ENCODE results near the gene THRB. TPM values are rescaled to one million over a fixed set of nuclear protein-coding genes. Genes with fewer than 3 reads are reported as not detected.
"Not testable (repeated sequence)": the region's sequence is repeated elsewhere in the genome, so short reads cannot be mapped to it uniquely, and the experiment has no call there.

The THRB gene
- total RNA-seq, 4 donors from 2014 or later: 19.8 to 25.8 (median 23.4) TPM

DNA sequence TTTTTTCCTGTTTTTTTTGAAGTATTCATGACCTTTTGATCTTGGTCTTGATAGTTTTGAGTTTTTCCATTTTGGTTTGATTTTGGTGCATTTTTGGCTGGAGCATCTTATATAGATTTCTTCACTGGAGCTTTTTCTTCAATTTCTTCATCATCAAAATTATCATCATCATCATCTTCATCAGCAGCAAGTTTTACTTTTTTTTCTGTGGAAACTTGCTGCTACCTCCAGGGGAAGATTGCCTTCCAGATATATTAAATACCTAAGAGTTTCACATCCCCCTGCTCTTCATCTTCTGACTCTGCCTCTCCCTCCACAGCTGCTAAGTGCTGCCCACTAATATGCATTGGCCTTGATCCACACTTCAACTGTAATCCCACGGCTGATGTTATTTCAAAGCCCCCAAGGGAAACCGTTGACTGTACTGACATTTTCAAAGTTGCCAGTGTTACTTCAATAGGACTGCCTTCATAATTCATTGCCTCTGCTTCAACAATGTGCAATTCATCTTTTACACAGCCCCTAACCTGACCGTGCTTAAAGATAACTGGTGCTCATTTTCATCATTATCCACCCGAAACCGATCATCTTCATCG, 397.9 kb downstream of the THRB start:
- H3K4me3 ChIP-seq (ENCODE audit: low read depth, poor library complexity, severe bottlenecking): no peak overlapping the region
- TF ChIP-seq CTCF (IDR thresholded peaks at IDR 0.05) (no peak), POLR2A (IDR thresholded peaks at IDR 0.05) (no peak)
- 58 to 60% methylated on average over 6 of the region's 6 CpGs for WGBS, 2 donors

DNA sequence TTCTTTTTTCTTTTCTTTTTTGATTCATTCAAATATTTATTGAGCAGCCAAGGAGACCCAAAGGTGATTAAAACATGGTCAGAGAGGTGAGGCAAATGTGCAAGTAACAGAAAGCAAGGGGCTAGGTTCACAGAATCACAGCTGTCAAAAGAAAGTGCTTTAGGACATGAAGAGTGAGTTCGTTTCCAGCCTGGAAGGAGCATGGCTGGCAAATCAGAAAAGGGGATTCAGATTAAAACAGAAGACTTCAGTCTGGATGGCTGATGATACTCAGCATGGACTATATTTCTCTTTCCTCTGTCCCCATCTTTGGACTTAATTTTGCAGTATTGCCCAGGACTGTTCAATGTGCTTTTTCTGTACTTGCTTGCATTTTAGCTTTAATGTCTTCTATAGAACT, 398.4 kb downstream of the THRB start:
- no peak for TF ChIP-seq POLR2A (IDR thresholded peaks at IDR 0.05)
- TF ChIP-seq CTCF (IDR thresholded peaks at IDR 0.05): no peak
- H3K4me3 ChIP-seq (ENCODE audit: low read depth, poor library complexity, severe bottlenecking): no peak overlapping the region
- DNase-seq (ENCODE audit: low spot score in 2 of 2): no peak
- intact Hi-C loops (cut with DNase I; ENCODE audit: low total_unique reads): no loop called here
- 49 to 50% methylated on average over 1 of the region's 1 CpG for WGBS, 2 donors

More for the DNA sequence above, 397.9 kb downstream of the THRB start:
- intact Hi-C loops (cut with DNase I; ENCODE audit: low total_unique reads): no loop called here
- DNase-seq (ENCODE audit: low spot score in 2 of 2): no peak

GRCh38 chr3:24094818-24095217, 399.8 kb downstream of the THRB start:
- 84% methylated on average over 14 of the region's 17 CpGs; no CpG with 5 or more reads in 1 of the 2 donors for WGBS, 2 donors
- DNase-seq (ENCODE audit: low spot score in 2 of 2); intact Hi-C loops (cut with DNase I; ENCODE audit: low total_unique reads); H3K4me3 ChIP-seq (ENCODE audit: low read depth, poor library complexity, severe bottlenecking): not testable (repeated sequence)

DNA sequence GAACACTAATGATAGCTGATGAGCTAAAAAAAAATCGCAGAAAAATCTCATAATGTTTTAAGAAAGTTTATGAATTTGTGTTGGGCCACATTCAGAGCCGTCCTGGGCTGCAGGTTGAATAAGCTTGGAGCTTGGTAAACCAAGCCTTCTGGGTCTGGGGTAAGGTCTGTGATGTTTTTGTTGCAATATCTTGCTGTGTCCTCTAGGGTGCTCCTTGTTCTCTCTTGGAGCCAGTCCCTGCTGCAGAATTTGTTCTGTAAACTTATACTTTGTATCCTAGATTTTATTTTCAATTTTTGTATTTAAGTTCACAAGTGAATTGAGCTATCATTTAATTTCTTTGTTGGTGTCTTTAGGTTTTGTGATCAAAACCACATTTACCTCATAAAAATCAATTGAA, 405.9 kb downstream of the THRB start:
- 59 to 67% methylated on average over 2 of the region's 2 CpGs for WGBS, 2 donors
- no peak overlapping the region for H3K4me3 ChIP-seq (ENCODE audit: low read depth, poor library complexity, severe bottlenecking)
- intact Hi-C loops (cut with DNase I; ENCODE audit: low total_unique reads): no loop called here
- TF ChIP-seq POLR2A (IDR thresholded peaks at IDR 0.05) (no peak), CTCF (IDR thresholded peaks at IDR 0.05) (no peak)
- DNase-seq (ENCODE audit: low spot score in 2 of 2): no peak

DNA sequence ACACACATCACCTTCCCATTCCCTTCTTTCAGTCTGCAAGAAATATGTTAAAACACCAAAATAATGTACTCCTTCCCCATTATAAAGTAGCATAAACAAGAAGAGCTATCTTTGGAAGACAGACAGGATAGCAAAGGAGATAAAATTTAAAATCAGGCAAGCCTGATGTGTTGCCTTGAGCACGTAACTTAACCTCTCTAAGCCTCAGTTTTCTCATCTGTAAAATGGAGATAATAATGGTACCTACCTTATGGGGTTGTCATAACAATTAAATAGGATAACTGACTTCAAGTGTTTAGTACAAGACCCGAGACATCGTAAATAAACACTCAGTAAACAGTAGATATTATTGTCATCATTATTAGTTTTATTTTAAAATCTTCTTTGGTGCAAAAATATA, 407.2 kb downstream of the THRB start:
- intact Hi-C loops (cut with DNase I; ENCODE audit: low total_unique reads): no loop called here
- TF ChIP-seq CTCF (IDR thresholded peaks at IDR 0.05) (no peak), POLR2A (IDR thresholded peaks at IDR 0.05) (no peak)
- no peak for DNase-seq (ENCODE audit: low spot score in 2 of 2)
- no peak overlapping the region for H3K4me3 ChIP-seq (ENCODE audit: low read depth, poor library complexity, severe bottlenecking)
- WGBS, 2 donors: 95% methylated on average over 3 of the region's 3 CpGs

DNA sequence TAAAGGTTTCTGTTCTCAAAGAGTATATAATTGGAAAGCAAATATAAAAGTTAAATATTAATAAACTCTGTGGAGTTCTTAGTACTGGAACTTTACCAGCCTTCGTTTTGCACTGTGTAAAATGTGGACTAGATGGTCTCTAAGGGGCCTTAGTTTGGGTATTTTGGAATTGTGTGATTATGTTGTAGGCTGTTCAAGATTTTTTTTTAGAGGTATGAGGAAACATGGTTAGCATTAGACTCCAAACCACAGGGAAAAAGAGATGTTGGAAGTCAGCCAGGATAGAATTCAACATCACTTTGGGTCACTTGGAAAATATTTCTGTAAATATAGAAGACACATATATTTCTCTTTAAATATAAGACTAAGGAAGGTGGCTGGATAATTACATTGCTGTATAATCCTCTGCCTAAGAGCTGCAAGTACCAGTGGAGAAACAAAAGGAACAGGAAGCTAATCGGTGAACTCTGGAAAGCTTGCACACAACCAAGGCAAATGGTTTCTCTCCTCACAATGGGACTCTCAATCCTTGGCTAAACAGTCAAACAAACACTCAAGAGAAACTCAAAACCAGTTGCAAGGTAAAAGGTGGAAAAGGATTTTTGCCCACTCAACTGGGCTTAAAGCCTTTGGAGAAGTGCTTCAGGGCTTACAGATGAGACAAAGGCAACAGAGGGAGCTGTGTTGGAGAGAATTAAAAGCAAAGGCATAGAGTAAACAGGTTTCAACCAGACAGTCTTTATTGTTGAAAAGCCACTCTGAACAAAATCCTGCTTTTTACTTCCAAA, 407.8 kb downstream of the THRB start:
- no peak overlapping the region for H3K4me3 ChIP-seq (ENCODE audit: low read depth, poor library complexity, severe bottlenecking)
- DNase-seq (ENCODE audit: low spot score in 2 of 2): no peak
- WGBS, 2 donors: 39 to 44% methylated on average over 2 of the region's 2 CpGs
- intact Hi-C loops (cut with DNase I; ENCODE audit: low total_unique reads): no loop called here
- TF ChIP-seq CTCF (IDR thresholded peaks at IDR 0.05) (no peak), POLR2A (IDR thresholded peaks at IDR 0.05) (no peak)
